Dermis blood vessel endothelial cell (primary cell): ENCODE data around the gene SNX19. TPM values are rescaled to one million over a fixed set of nuclear protein-coding genes. Genes with fewer than 3 reads are reported as not detected.

ENCODE experiments used
- DNase-seq: peaks from one replicate; pipeline ENCODE4 v3.0.0; 2010
- total RNA-seq: library from RNA; depleted of rRNA; stranded (reverse); fragments of >200 nt; gene quantifications from 2 replicates; pipeline ENCODE4 v1.2.3, GENCODE V29; 2014

SNX19 gene
- total RNA-seq, 1 donor from 2014 or later: 90.2 TPM

- DNase-seq: no peak
Observed at GRCh38 chr11:130906616-130907015, 9.7 kb downstream of the SNX19 start.

GRCh38 chr11:130905512-130905911 is 10.8 kb downstream of the SNX19 start:
- peak; percentile 35 for DNase-seq

GRCh38 chr11:130904380-130904779 is 11.9 kb downstream of the SNX19 start:
- peak; percentile 39 for DNase-seq

GRCh38 chr11:130902380-130902779 is 13.9 kb downstream of the SNX19 start:
- DNase-seq: no peak

GRCh38 chr11:130899106-130899505 is 17.2 kb downstream of the SNX19 start:
- no peak for DNase-seq

GRCh38 chr11:130897262-130898182 is 18.8 kb downstream of the SNX19 start:
- DNase-seq: peak; percentile 64

- DNase-seq: peak; percentile 89
Observed at GRCh38 chr11:130894322-130895025, 21.8 kb downstream of the SNX19 start.

- peak; percentile 17 for DNase-seq
Observed at GRCh38 chr11:130892861-130893260, 23.4 kb downstream of the SNX19 start.

- peak; percentile 43 for DNase-seq
Observed at GRCh38 chr11:130891326-130891725, 25.0 kb downstream of the SNX19 start.

- DNase-seq: peak; percentile 41
Observed at GRCh38 chr11:130890039-130890745, 26.1 kb downstream of the SNX19 start.

- DNase-seq: no peak
Observed at GRCh38 chr11:130888790-130889189, 27.5 kb downstream of the SNX19 start.

- peak; percentile 90 for DNase-seq
Observed at GRCh38 chr11:130886704-130887103, 29.6 kb downstream of the SNX19 start.

GRCh38 chr11:130882138-130882551 is 34.1 kb downstream of the SNX19 start:
- no peak for DNase-seq

GRCh38 chr11:130881475-130882137 is 34.7 kb downstream of the SNX19 start:
- DNase-seq: no peak

GRCh38 chr11:130879836-130880235 is 36.4 kb downstream of the SNX19 start:
- DNase-seq: no peak

GRCh38 chr11:130876931-130877915 is 39.1 kb downstream of the SNX19 start:
- DNase-seq: no peak

- DNase-seq: no peak
Observed at GRCh38 chr11:130876100-130876499, 40.2 kb downstream of the SNX19 start.

GRCh38 chr11:130874955-130875531 is 41.2 kb downstream of the SNX19 start:
- DNase-seq: peak; percentile 53

GRCh38 chr11:130874396-130874795 is 41.9 kb downstream of the SNX19 start:
- DNase-seq: no peak

GRCh38 chr11:130873761-130874160 is 42.5 kb downstream of the SNX19 start:
- peak; percentile 49 for DNase-seq

GRCh38 chr11:130872981-130873380 is 43.3 kb downstream of the SNX19 start:
- DNase-seq: no peak
